ENCODE data around the gene CYP4F2. TPM values are rescaled to one million over a fixed set of nuclear protein-coding genes. Genes with fewer than 3 reads are reported as not detected.

Gene CYP4F2
- polyA plus RNA-seq, 1 of the 3 experiments (the other 2 are of a cell fraction), result not detected

GRCh38 chr19:15923702-15924101 is 25.8 kb upstream of the CYP4F2 start:
- CTCF ChIA-PET, result interaction anchor here (0.7 kb wide), 1 partner anchor 11 kb away, joined by 3 read pairs; the partner anchor contains the start of gene CYP4F11
- 18% methylated on average over 8 of the region's 8 CpGs for WGBS (ENCODE audit: low lambda C conversion rate)

DNA sequence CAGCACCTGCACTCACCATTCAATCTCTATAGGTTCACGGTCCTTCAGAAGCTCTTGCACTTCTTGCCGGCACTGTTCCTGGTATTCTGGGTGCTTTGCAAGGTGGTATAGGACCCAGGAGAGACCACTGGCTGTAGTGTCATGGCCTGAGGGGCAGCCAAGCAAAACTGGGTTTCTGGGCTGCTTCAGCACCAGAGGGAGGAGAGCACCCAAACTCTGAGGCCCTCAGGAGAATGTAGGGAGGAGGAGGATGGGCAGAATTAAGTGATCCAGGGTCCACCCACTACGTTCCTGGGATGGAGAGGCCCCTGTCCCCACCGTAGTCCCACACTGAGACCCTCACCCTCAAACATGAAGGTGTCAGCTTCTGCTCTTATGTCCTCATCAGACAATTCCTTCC is 24.1 kb upstream of the CYP4F2 start:
- Histone ChIP-seq H2AFZ (ENCODE audit: low read depth) (no peak overlapping the region), H3K9me3 (no peaks in the 10 kb centered on the region), H3K9me2 (no peaks in the 10 kb centered on the region), H3K4me1 (ENCODE audit: control insufficient read depth in 1 of 2, insufficient read depth in 2 of 2, low read depth in 1 of 2, low read length in 1 of 2) (no peaks in the 10 kb centered on the region), H3K79me2 (ENCODE audit: insufficient read depth) (no peaks in the 10 kb centered on the region), H3K4me3 (ENCODE audit: low read depth in 2 of 2, low read length in 1 of 2) (no peak overlapping the region), H3K4me2 (no peak overlapping the region), H3K9ac (no peak overlapping the region), H3K27me3 (ENCODE audit: insufficient read depth) (no peaks in the 10 kb centered on the region), H3K36me3 (replicated peaks in 1 of 2; ENCODE audit: control insufficient read depth in 1 of 2, insufficient read depth in 2 of 2, low read length in 1 of 2) (no peaks in the 10 kb centered on the region), H3F3A (replicated peaks; ENCODE audit: insufficient read depth) (no peaks in the 10 kb centered on the region), H3K27ac (ENCODE audit: low read depth in 2 of 2, low read length in 1 of 2) (no peak overlapping the region), H4K20me1 (ENCODE audit: insufficient read depth) (no peaks in the 10 kb centered on the region)
- TF ChIP-seq RCOR1 (IDR thresholded peaks at IDR 0.05; ENCODE audit: low read length) (no peak), JUND (IDR thresholded peaks at IDR 0.05) (no peak), SIN3A (IDR thresholded peaks at IDR 0.05; ENCODE audit: borderline replicate concordance, low read depth, low read length) (no peak), EZH2phosphoT487 (IDR thresholded peaks at IDR 0.05; ENCODE audit: borderline replicate concordance, low read depth) (no peak), CHD2 (IDR thresholded peaks at IDR 0.05; ENCODE audit: low read length, partially characterized antibody) (no peak), POLR2AphosphoS5 (IDR thresholded peaks at IDR 0.05; ENCODE audit: low read depth, low read length) (no peak), TEAD4 (IDR thresholded peaks at IDR 0.05; ENCODE audit: borderline replicate concordance, insufficient read depth) (no peak)
- TF ChIP-seq, protein P1, sequence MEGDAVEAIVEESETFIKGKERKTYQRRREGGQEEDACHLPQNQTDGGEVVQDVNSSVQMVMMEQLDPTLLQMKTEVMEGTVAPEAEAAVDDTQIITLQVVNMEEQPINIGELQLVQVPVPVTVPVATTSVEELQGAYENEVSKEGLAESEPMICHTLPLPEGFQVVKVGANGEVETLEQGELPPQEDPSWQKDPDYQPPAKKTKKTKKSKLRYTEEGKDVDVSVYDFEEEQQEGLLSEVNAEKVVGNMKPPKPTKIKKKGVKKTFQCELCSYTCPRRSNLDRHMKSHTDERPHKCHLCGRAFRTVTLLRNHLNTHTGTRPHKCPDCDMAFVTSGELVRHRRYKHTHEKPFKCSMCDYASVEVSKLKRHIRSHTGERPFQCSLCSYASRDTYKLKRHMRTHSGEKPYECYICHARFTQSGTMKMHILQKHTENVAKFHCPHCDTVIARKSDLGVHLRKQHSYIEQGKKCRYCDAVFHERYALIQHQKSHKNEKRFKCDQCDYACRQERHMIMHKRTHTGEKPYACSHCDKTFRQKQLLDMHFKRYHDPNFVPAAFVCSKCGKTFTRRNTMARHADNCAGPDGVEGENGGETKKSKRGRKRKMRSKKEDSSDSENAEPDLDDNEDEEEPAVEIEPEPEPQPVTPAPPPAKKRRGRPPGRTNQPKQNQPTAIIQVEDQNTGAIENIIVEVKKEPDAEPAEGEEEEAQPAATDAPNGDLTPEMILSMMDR (IDR thresholded peaks at IDR 0.05), result no peak
- WGBS (ENCODE audit: low lambda C conversion rate), result 8% methylated on average over 2 of the region's 4 CpGs
- CTCF ChIA-PET, result no interaction called here
- no peak for DNase-seq
- POLR2A ChIA-PET, result no interaction called here

More at GRCh38 chr19:15923702-15924101, 25.8 kb upstream of the CYP4F2 start:
- Histone ChIP-seq H3K9me3 (no peaks in the 10 kb centered on the region), H3K27ac (ENCODE audit: low read depth in 2 of 2, low read length in 1 of 2) (no peak overlapping the region), H3K36me3 (replicated peaks in 1 of 2; ENCODE audit: control insufficient read depth in 1 of 2, insufficient read depth in 2 of 2, low read length in 1 of 2) (no peaks in the 10 kb centered on the region), H3K27me3 (ENCODE audit: insufficient read depth) (no peaks in the 10 kb centered on the region), H3K4me3 (ENCODE audit: low read depth in 2 of 2, low read length in 1 of 2) (no peak overlapping the region), H2AFZ (ENCODE audit: low read depth) (no peak overlapping the region), H3K4me1 (ENCODE audit: control insufficient read depth in 1 of 2, insufficient read depth in 2 of 2, low read depth in 1 of 2, low read length in 1 of 2) (no peaks in the 10 kb centered on the region), H3K4me2 (no peak overlapping the region), H3K9ac (no peak overlapping the region), H3K79me2 (ENCODE audit: insufficient read depth) (no peaks in the 10 kb centered on the region), H3F3A (replicated peaks; ENCODE audit: insufficient read depth) (no peaks in the 10 kb centered on the region), H3K9me2 (no peaks in the 10 kb centered on the region), H4K20me1 (ENCODE audit: insufficient read depth) (no peaks in the 10 kb centered on the region)
- POLR2A ChIA-PET, result interaction anchor here (0.6 kb wide), 1 partner anchor 11 kb away, joined by 3 read pairs; the partner anchor contains the start of gene CYP4F11
- TF ChIP-seq RCOR1 (IDR thresholded peaks at IDR 0.05; ENCODE audit: low read length) (no peak), FOXJ3 (CRISPR knock-in tag; IDR thresholded peaks at IDR 0.05) (no peak), RXRA (IDR thresholded peaks at IDR 0.05; ENCODE audit: borderline replicate concordance, low read depth) (no peak), NRF1 (IDR thresholded peaks at IDR 0.05; ENCODE audit: low read depth, low read length) (no peak), PBX3 (IDR thresholded peaks at IDR 0.05) (no peak), USF2 (IDR thresholded peaks at IDR 0.05; ENCODE audit: borderline replicate concordance, low read depth, low read length) (no peak), EP300 (IDR thresholded peaks at IDR 0.05; ENCODE audit: borderline replicate concordance in 1 of 2, low read depth in 1 of 2, low read length in 1 of 2) (no peak), SMC3 (IDR thresholded peaks at IDR 0.05; ENCODE audit: low read depth, low read length) (no peak)
- TF ChIP-seq, protein P1 (IDR thresholded peaks at IDR 0.05), result no peak
- no peak for DNase-seq

All from SK-N-SH (cell line).